ENCODE data around the gene RYK. TPM values are rescaled to one million over a fixed set of nuclear protein-coding genes. Genes with fewer than 3 reads are reported as not detected.

Gene RYK
- total RNA-seq, 2 experiments from 2014 or later: 18.7 to 21.0 TPM

DNA sequence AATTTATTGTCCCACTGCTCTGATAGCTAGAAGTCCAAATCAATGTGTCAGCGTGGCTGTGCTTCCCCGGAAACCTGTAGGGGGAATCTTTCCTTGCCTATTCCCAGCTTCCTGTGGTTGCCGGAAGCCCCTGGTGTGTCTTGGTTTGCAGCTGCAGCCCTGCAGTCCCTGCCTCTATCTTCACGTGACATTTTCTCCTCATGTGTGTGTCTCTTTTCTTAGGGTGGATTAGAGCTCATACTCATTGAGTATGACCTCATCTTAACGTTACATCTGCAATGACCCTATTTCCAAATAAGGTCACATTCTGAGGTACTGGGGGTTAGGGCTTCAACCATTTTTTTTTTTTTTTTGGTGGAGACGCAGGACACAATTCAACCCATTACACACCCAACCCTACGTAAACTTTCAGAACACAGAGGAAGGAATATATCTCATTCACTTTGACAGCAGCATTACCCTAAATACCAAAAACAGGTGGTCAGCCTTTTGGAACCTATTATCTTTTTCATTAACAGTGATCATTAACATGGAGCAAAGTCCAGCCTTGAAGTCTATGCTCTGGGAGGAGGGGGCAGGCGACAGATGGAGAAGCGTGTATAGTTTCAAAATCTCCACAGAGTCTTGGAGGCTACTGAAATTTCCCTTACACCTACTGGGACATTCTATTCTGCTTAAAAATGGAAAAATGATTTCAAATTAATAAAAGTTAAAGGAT is 88.6 kb downstream of the RYK start:
- Mint-ChIP-seq H3K27ac (no peak overlapping the region), H3K27me3 (no peaks in the 10 kb centered on the region), H3K4me3 (no peak overlapping the region), H3K9me3 (no peaks in the 10 kb centered on the region), H3K4me1 (no peaks in the 10 kb centered on the region), H3K36me3 (peaks cover 11% of the 10 kb centered on the region)
- DNase-seq: no peak

DNA sequence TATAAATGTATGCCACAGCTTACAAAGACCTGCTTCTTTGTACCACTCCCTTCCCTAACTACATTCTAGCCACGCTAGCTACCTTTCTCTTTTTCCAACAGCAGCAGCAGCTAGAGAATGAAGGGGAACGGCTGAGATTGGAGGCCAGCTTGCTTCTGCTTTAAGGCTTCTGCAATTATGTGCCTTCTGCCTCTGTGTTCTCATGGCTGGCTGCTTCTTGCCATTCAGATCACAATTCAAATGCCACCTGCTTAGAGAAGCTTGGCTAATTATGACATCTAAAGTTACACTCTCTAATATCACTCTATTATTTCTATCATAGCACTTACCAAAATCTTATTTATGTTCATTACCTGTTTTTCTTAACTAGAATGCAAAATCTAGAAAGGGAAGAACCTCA is 95.2 kb downstream of the RYK start:
- H3K4me3 Mint-ChIP-seq: no peak overlapping the region
- no peak for DNase-seq
- no peaks in the 10 kb centered on the region for H3K27me3 Mint-ChIP-seq
- H3K27ac Mint-ChIP-seq: no peak overlapping the region
- H3K4me1 Mint-ChIP-seq: no peaks in the 10 kb centered on the region
- no peaks in the 10 kb centered on the region for H3K9me3 Mint-ChIP-seq
- peaks cover 23% of the 10 kb centered on the region for H3K36me3 Mint-ChIP-seq

DNA sequence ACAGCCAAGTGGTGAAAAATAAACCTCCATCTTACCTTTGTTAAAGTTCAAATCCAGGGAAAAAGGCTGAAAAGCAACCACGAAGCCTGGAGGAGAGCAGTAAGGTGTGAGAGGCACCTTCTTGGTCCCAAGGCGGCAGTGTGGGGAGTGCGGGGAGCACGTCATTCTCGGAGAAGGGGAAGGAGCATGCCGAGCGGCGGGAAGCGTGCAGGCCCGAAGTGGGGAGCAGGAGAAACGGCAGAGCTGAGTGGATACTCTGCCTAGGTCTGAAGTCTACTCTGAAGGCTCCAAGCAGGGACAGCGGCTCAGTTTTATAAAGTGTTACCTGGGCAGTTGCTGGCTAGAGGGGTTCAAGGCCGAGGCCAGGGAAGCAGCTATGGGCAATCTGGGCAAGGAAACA is 96.9 kb downstream of the RYK start:
- H3K27ac Mint-ChIP-seq: no peak overlapping the region

DNA sequence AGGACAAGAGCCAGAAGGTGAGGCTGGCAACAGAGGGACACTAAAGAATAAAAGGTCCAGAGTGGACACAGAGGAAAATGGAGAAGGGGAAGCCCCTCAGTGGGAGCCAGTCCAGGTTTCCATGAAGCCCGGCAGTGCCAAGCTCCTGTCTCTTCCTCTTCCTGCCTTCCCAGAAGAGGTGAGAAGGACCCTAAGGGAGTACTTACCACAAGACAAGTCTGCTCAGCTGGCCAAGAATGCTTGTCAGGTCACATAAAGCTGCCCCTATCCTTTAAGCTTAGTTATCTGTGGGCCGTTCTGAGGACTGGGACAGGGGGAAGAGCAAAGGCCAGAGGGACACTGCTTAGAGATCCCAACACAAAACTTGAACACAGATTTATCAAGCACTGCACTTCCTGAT is 100.2 kb downstream of the RYK start:
- no peaks in the 10 kb centered on the region for H3K27me3 Mint-ChIP-seq
- no peak overlapping the region for H3K4me3 Mint-ChIP-seq
- peaks cover 25% of the 10 kb centered on the region for H3K36me3 Mint-ChIP-seq
- no peak overlapping the region for H3K27ac Mint-ChIP-seq
- no peaks in the 10 kb centered on the region for H3K9me3 Mint-ChIP-seq
- no peaks in the 10 kb centered on the region for H3K4me1 Mint-ChIP-seq
- no peak for DNase-seq

More for the DNA sequence above, 96.9 kb downstream of the RYK start:
- no peak for DNase-seq
- H3K4me1 Mint-ChIP-seq: no peaks in the 10 kb centered on the region
- H3K4me3 Mint-ChIP-seq: no peak overlapping the region
- H3K9me3 Mint-ChIP-seq: no peaks in the 10 kb centered on the region
- H3K36me3 Mint-ChIP-seq: peaks cover 25% of the 10 kb centered on the region
- H3K27me3 Mint-ChIP-seq: no peaks in the 10 kb centered on the region

DNA sequence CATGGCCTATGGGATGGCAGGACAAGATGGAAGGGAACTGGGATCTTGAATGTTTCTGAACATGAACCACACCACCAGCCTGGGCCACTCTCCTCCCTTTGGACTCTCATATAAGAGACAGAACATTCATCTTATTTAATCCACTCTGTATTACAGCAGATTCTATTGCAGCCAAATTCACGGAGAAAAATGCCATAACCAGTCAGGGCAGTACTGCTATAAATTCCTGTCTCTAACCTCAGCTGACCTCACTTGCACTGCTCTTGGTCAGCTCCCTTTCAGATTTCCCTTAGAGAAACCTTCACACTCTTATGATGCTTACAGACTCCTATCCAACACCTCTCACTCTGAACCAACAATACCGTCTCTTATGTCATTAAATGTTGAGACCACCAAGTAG is 101.4 kb downstream of the RYK start:
- no peak for DNase-seq
- H3K27me3 Mint-ChIP-seq: no peaks in the 10 kb centered on the region
- no peaks in the 10 kb centered on the region for H3K4me1 Mint-ChIP-seq
- no peaks in the 10 kb centered on the region for H3K9me3 Mint-ChIP-seq
- no peak overlapping the region for H3K4me3 Mint-ChIP-seq
- H3K36me3 Mint-ChIP-seq: peaks cover 13% of the 10 kb centered on the region
- no peak overlapping the region for H3K27ac Mint-ChIP-seq

DNA sequence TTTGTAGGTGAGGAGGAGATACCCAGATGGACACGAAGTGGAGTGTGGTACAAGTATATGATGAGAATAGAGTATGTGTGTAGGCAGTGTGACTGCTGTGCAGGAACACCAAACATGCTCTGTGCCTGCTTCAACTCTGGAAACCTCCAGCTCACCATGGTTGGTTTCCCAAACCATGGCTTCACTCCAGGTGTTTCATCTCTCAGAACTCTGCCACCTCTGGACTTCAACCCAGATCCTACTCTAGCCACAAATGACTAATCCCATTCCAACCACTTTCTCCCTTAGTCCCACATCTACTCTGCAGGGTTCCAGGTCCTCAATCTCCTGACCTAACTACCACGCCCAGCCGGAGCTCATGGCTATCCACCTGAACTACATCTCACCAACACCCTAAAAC is 102.1 kb downstream of the RYK start:
- Mint-ChIP-seq H3K9me3 (no peaks in the 10 kb centered on the region), H3K36me3 (peaks cover 8% of the 10 kb centered on the region), H3K27ac (no peak overlapping the region), H3K27me3 (no peaks in the 10 kb centered on the region), H3K4me1 (no peaks in the 10 kb centered on the region), H3K4me3 (no peak overlapping the region)
- no peak for DNase-seq

DNA sequence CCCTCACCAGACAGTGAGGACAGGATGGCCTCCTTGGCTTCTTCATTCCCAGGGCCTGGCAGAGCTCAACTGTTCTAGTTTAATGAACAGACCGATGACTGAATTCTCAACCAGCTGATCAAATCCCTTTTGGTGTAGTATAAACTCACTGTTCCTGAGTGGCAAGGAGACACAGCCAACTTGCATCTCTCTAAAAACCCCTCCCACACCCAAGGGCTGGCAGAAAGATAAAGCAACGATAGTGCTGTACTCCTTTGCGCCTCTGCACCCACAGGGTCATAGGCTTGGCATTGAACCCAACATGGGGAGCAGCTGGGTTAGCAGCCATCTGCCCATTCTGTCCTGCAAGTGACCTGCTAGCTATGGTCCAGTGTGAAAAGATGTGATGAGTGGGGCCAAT is 103.2 kb downstream of the RYK start:
- no peak for DNase-seq
- H3K9me3 Mint-ChIP-seq: no peaks in the 10 kb centered on the region
- no peak overlapping the region for H3K4me3 Mint-ChIP-seq
- H3K27ac Mint-ChIP-seq: no peak overlapping the region
- H3K4me1 Mint-ChIP-seq: no peaks in the 10 kb centered on the region
- peaks cover 9% of the 10 kb centered on the region for H3K36me3 Mint-ChIP-seq
- H3K27me3 Mint-ChIP-seq: no peaks in the 10 kb centered on the region

DNA sequence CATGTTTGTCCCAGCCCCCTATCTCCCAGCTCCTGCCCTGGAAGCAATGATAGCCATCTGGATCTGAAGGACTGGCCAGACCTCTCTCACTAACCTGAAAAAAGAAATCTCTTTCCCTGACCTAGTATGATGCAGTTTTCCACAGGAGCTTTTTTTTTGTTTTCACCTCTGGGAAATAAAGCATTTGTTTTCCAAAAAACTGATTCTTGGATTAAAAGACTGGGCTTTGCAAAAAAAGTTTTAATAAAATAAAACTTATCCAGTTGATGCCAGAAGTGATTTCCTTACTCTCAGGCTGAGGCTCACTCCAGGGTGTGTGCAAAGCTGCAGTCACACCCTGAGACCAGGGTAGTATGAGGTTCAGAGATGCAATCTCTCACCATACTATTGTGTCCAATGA is 104.0 kb downstream of the RYK start:
- Mint-ChIP-seq H3K36me3 (peaks cover 13% of the 10 kb centered on the region), H3K4me1 (no peaks in the 10 kb centered on the region), H3K27me3 (no peaks in the 10 kb centered on the region), H3K4me3 (no peak overlapping the region), H3K27ac (no peak overlapping the region), H3K9me3 (peaks cover 4% of the 10 kb centered on the region)
- no peak for DNase-seq

DNA sequence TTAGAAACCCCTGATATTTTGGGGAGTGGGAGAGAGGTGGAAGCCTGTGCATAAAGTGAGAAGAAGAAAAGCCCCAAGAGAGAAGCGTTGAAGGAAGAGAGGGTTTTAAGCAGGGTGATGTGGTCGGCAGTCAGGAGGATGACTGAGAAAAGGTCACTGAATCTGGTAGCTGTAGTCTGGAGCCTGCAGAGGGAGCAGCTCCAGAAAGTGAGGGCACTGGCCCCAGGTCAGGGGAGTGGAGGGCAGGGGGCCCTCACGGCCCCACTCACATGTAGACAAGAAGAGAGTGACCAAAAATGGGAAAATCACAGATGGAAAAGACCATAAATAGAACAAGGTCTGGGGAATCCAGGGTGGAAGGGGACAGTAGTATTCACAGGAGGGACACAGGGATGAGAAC is 105.5 kb downstream of the RYK start:
- no peak overlapping the region for H3K4me3 Mint-ChIP-seq
- peaks cover 12% of the 10 kb centered on the region for H3K9me3 Mint-ChIP-seq
- no peak for DNase-seq
- no peaks in the 10 kb centered on the region for H3K4me1 Mint-ChIP-seq
- no peaks in the 10 kb centered on the region for H3K27me3 Mint-ChIP-seq
- H3K27ac Mint-ChIP-seq: no peak overlapping the region
- peaks cover 21% of the 10 kb centered on the region for H3K36me3 Mint-ChIP-seq

DNA sequence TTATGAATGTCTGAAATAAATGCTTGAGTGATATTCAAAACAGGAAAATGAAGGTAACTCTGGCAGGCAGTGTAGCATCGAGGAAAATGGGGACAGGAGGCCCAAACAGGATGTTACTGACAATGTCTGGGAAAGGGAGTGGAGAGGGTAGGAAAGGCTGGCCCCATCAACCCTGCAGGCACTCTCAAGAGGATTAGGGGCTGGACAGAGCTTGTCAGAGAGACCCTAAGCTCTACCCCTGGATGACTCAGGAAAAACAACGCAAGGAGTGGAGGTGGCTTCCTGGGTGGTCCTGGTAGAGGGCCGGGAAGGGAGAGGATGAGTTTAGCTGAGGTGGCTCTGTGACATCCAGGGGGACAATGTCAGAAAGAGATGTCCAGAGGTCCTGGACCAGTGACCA is 106.0 kb downstream of the RYK start:
- no peak overlapping the region for H3K4me3 Mint-ChIP-seq
- H3K9me3 Mint-ChIP-seq: peaks cover 12% of the 10 kb centered on the region
- H3K27me3 Mint-ChIP-seq: no peaks in the 10 kb centered on the region
- peaks cover 20% of the 10 kb centered on the region for H3K36me3 Mint-ChIP-seq
- H3K27ac Mint-ChIP-seq: no peak overlapping the region
- no peaks in the 10 kb centered on the region for H3K4me1 Mint-ChIP-seq
- no peak for DNase-seq

DNA sequence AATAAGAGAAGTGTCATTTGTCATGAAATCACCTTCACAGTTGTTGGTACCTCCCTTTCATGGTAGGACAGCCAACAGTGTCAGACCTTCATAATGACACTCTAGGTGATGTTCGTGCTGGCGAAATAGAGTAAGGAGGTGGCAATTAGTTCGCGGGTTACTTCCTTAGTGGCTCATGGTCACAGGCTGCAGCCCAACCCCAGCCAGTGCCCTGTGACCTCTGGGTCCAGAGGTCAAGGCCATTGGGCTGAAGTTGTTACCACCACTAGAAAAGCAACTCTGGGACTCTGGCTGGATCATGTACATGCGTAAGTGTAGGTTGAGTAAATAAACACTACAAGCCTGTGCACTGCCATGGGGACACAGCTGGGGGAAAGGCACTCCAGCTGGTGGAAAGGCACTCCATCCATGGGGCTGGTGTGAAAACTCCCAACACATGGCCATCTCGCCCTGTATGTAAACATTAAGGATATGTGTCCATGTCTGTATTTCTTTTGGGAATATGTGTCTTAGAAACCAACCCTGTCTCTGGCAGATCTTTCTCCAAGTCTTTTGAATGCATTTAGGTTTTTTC is 106.7 kb downstream of the RYK start:
- Mint-ChIP-seq H3K4me3 (no peak overlapping the region), H3K27ac (no peak overlapping the region), H3K4me1 (no peaks in the 10 kb centered on the region), H3K9me3 (peaks cover 12% of the 10 kb centered on the region), H3K36me3 (peaks cover 21% of the 10 kb centered on the region), H3K27me3 (no peaks in the 10 kb centered on the region)
- DNase-seq: no peak

DNA sequence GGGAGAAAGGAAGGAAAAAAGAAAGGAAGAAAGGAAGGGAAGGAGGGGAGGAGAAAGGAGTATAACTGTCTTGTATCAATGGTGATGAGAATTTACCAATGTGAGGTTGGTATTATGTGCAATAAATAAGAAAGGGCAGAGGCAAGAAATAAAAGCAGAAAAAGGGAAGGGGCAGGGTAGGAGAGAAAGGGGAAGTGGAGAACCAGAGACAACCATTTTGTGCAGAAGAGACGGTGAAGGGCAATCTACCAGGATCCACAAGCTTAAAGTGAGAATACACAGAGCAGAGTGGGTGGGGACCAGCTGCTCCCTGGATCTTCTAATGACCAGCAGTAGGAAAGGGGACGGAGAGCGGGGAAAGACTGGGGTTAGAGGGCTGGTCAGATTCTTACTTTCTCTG is 114.1 kb downstream of the RYK start:
- Mint-ChIP-seq H3K4me1 (no peaks in the 10 kb centered on the region), H3K36me3 (peaks cover 14% of the 10 kb centered on the region), H3K4me3 (no peak overlapping the region), H3K27ac (no peak overlapping the region), H3K9me3 (peaks cover 10% of the 10 kb centered on the region), H3K27me3 (no peaks in the 10 kb centered on the region)
- DNase-seq: no peak

DNA sequence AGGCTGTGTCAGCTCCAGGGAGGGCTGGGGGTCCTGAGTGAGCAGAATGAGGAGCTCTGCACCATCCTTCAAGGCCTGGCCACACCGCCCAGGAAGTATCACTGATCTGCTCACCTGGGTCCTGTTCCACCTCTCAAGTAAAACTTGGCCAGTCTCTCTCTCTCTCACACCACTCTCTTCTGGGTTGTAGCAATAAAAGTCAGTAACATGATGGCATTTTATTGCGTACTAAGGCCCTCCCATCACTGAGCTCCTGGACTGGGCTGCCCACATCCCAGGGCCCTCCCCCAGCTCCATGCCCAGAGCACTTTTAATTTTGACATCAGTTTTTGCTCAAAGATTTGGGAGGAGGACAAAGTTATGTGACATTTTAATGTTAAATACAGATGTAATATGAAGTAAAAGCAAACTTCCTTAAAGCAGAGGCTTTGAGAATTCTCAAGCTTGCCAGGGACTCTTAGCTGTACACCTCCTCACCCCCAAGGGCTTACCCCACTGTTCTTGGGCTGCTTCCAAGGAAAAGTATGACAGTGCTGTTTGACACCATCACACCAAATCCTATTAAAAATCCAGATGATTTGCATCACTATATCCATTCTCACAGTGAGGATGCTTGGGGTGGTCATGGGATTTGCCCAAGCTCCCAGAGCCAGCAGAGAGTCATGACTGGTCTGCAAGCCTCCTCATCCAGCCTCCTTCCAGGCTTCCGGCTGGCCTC is 115.8 kb downstream of the RYK start:
- no peaks in the 10 kb centered on the region for H3K4me1 Mint-ChIP-seq
- DNase-seq: no peak
- H3K36me3 Mint-ChIP-seq: peaks cover 11% of the 10 kb centered on the region
- no peak overlapping the region for H3K4me3 Mint-ChIP-seq
- no peak overlapping the region for H3K27ac Mint-ChIP-seq
- H3K27me3 Mint-ChIP-seq: no peaks in the 10 kb centered on the region
- peaks cover 10% of the 10 kb centered on the region for H3K9me3 Mint-ChIP-seq

DNA sequence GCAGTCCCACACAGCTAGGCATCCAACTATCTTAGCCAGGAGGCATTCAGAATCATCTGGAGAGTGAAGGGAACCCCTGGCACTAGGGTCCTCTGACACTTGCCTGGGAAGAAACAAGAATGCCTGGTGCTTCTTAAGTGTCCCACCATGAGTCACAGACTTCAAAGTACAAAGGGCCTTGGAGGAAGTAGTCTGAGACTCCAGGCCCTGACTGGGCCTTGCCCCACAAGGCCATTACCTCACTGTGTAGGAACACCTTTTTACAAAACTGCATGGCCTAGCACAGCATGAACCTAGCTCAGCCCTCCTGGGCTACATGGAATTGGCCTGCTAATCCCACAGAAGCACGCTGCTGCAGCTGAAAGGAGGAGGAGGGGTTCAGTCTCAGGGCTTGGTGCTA is 116.4 kb downstream of the RYK start:
- Mint-ChIP-seq H3K27me3 (no peaks in the 10 kb centered on the region), H3K36me3 (peaks cover 11% of the 10 kb centered on the region), H3K4me1 (no peaks in the 10 kb centered on the region), H3K4me3 (no peak overlapping the region), H3K9me3 (peaks cover 10% of the 10 kb centered on the region), H3K27ac (no peak overlapping the region)
- no peak for DNase-seq

DNA sequence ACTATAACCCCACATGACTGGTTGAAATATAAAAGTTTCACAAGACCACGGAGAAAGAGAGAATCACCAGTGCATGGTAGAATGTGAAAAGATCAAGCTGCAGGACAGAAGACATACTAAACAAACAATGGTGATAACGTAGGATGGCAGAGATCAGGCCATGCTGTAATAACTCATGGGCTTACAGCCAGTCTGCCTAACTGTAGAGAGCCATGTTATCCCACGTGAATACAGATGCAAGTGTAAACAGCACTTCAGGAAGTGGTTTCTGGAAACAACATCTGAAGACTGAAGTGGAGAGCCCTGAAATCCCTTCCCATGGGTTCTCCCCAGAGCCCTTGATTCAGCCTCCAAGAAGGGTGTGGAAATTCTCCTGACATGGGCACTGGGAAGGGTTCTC is 117.7 kb downstream of the RYK start:
- DNase-seq: no peak
- H3K36me3 Mint-ChIP-seq: peaks cover 15% of the 10 kb centered on the region
- H3K4me1 Mint-ChIP-seq: no peaks in the 10 kb centered on the region
- no peaks in the 10 kb centered on the region for H3K27me3 Mint-ChIP-seq
- no peak overlapping the region for H3K4me3 Mint-ChIP-seq
- H3K9me3 Mint-ChIP-seq: peaks cover 10% of the 10 kb centered on the region
- no peak overlapping the region for H3K27ac Mint-ChIP-seq

DNA sequence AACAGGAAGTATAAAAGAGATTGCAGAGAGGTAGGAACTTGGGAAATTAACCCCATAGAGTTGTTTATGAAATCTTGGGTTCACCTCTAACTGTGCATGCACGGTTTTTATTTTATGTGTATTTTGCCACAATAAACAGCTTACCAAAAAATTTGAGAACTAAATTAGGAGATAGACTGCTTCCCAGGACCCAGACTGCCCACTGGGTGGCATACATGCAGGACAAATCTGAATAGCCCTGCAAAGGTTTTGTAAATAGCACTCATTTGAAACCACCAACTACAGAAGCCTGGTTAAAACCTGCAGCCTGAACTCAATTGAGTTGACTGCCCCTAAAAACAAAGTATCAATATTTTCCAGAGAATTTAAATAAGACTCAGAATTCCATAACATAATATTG is 124.5 kb downstream of the RYK start:
- no peak overlapping the region for H3K4me3 Mint-ChIP-seq
- no peak for DNase-seq
- no peaks in the 10 kb centered on the region for H3K4me1 Mint-ChIP-seq
- H3K9me3 Mint-ChIP-seq: peaks cover 22% of the 10 kb centered on the region
- H3K27me3 Mint-ChIP-seq: no peaks in the 10 kb centered on the region
- H3K27ac Mint-ChIP-seq: no peak overlapping the region
- peaks cover 18% of the 10 kb centered on the region for H3K36me3 Mint-ChIP-seq
